PC-3 (cell line): ENCODE measurements around the gene PFKFB4. TPM values are rescaled to one million over a fixed set of nuclear protein-coding genes. Genes with fewer than 3 reads are reported as not detected.

Experiments
- ATAC-seq: fragments of 200-7000 bp; cut with Tn5 transposase; 2 replicates; pipeline ENCODE4 v1.9.1; 2020; ENCODE audit warnings: mild to moderate bottlenecking, moderate library complexity
- BruUV-seq: library from RNA; stranded (reverse); fragments of 400-500 nt; replicated peaks from 2 replicates; lab custom pipeline; 2021; lab: Mats Ljungman, UMichigan
- CTCF ChIA-PET: fragments of 300-600 bp; sonication (Branson Sonifier 250); formaldehyde crosslinking; loops from one replicate; lab custom pipeline; 2022; ENCODE audit warnings: antibody characterized with exemption; lab: Charles Lee
- POLR2A ChIA-PET: fragments of 300-600 bp; sonication (Branson Sonifier 250); formaldehyde crosslinking; loops from one replicate; lab custom pipeline; 2022; ENCODE audit warnings: antibody characterized with exemption; ENCODE audit not compliant: unreplicated experiment; lab: Charles Lee
- DNase-seq: peaks from one replicate; pipeline ENCODE4 v3.0.0-alpha.2; 2015
- H2AFZ ChIP-seq: fragments of 300-600 bp; sonication (generic); 2 replicates; pipeline ENCODE4 v1.6.0; 2016; ENCODE audit warnings: antibody characterized with exemption, low read length
- H3F3A ChIP-seq: fragments of 300-600 bp; sonication (generic); one replicate; pipeline ENCODE4 v1.6.0; 2017; ENCODE audit warnings: antibody characterized with exemption, low read length, control low read depth, mild to moderate bottlenecking; ENCODE audit not compliant: unreplicated experiment
- H3K27ac ChIP-seq: fragments of 300-600 bp; sonication (generic); 2 replicates; pipeline ENCODE4 v1.5.1; 2016; ENCODE audit warnings: mild to moderate bottlenecking, low read length
- H3K27me3 ChIP-seq: fragments of 300-600 bp; sonication (generic); 2 replicates; pipeline ENCODE4 v1.6.1; 2016; ENCODE audit warnings: low read length, mixed read lengths
- H3K36me3 ChIP-seq: fragments of 300-600 bp; sonication (generic); 2 replicates; pipeline ENCODE4 v1.6.1; 2016; ENCODE audit warnings: low read depth, mixed run types, low read length, mixed read lengths
- H3K4me1 ChIP-seq: fragments of 300-600 bp; sonication (generic); 2 replicates; pipeline ENCODE4 v1.5.1; 2016; ENCODE audit warnings: low read length; ENCODE audit not compliant: insufficient read depth
- H3K4me2 ChIP-seq: fragments of 300-600 bp; sonication (generic); 2 replicates; pipeline ENCODE4 v1.6.0; 2016; ENCODE audit warnings: low read length
- H3K4me3 ChIP-seq: fragments of 300-600 bp; sonication (generic); 2 replicates; pipeline ENCODE4 v1.5.1; 2016; ENCODE audit warnings: mild to moderate bottlenecking, low read length, mixed read lengths
- H3K79me2 ChIP-seq: fragments of 300-600 bp; sonication (generic); 2 replicates; pipeline ENCODE4 v1.6.1; 2017; ENCODE audit warnings: low read length, mixed read lengths
- H3K9ac ChIP-seq: fragments of 300-600 bp; sonication (generic); 2 replicates; pipeline ENCODE4 v1.6.0; 2016; ENCODE audit warnings: mild to moderate bottlenecking, low read length
- H3K9me2 ChIP-seq: fragments of 300-600 bp; sonication (generic); replicated peaks from 2 replicates; pipeline ENCODE4 v1.6.1; 2016; ENCODE audit warnings: mixed run types, low read length, mixed read lengths
- H3K9me3 ChIP-seq: fragments of 300-600 bp; sonication (generic); 2 replicates; pipeline ENCODE4 v1.6.1; 2016; ENCODE audit warnings: low read length, mixed read lengths
- H4K20me1 ChIP-seq: fragments of 300-600 bp; sonication (generic); 2 replicates; pipeline ENCODE4 v1.6.1; 2016; ENCODE audit warnings: low read length, mixed read lengths
- EZH2 ChIP-seq: fragments of 300-600 bp; sonication (generic); IDR thresholded peaks from one replicate; pipeline ENCODE4 v1.6.1; 2017; ENCODE audit warnings: antibody characterized with exemption, mild to moderate bottlenecking, low read length; ENCODE audit not compliant: unreplicated experiment
- EZH2phosphoT487 ChIP-seq: fragments of 300-600 bp; sonication (generic); IDR thresholded peaks from 2 replicates; pipeline ENCODE4 v1.6.1; 2018; ENCODE audit warnings: mild to moderate bottlenecking, antibody characterized with exemption, low read length, borderline replicate concordance
- intact Hi-C: fragments of 100-400 bp; cut with micrococcal nuclease; formaldehyde crosslinking; loops from 2 replicates; pipeline ENCODE4 v1.9.0; 2023
- total RNA-seq: library from RNA; depleted of rRNA; stranded (reverse); fragments of >200 nt; gene quantifications from 2 replicates; pipeline ENCODE4 v1.2.3, GENCODE V29; 2014
- TF ChIP-seq, protein P1 (sequence below): fragments of 300-600 bp; sonication (generic); conservative IDR thresholded peaks from 2 replicates; pipeline ENCODE4 v1.5.1; 2017; ENCODE audit warnings: antibody characterized with exemption, low read depth, mild to moderate bottlenecking, low read length

PFKFB4 gene
- total RNA-seq, 1 experiment from 2014 or later, result 33.5 TPM

DNA sequence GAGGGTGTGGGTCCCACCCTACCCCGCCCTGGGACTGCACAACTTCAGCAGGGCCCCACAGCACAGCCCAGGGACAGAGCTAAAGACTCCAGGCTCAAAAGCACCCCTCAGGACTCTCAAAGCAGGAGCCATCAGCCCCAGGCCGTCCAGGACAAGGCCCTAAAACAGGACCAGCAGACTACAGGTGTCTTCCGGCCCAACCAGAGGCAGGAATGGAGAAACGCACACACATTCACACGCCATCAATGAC, 84.0 kb downstream of the PFKFB4 start:
- intact Hi-C loops, result loop anchor here (2.0 kb wide), 1 partner anchor 34 kb away; no protein-coding TSS in a partner anchor
- H3K79me2 ChIP-seq, result peaks cover 53% of the 10 kb centered on the region
- peaks cover 3% of the 10 kb centered on the region; the same call in 1 of the 2 replicates for H3K36me3 ChIP-seq

DNA sequence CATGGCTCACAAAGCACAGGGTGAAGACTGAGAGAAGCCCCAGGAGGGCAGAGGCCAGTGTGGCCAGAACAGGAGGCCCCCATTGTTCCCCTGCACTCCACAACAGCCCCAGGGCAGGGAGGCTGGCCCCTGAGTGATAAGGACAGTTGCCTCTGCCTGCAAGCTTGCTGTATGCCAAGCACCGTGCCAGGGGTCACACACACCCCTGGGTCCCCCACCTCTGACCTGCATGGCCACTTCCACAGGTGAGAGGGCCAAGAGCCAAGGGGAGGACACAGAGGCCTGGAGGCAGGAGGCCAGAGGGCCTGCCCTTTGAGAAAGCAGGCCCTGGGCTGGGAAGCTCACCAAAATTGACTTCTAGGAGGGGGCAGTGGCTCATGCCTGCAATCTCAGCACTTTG, 86.3 kb downstream of the PFKFB4 start:
- CTCF ChIA-PET, result no interaction called here
- Histone ChIP-seq H3K9me2 (no peaks in the 10 kb centered on the region), H3K4me2 (no peak overlapping the region), H3K36me3 (peaks cover 13% of the 10 kb centered on the region; the same call in 1 of the 2 replicates), H4K20me1 (no peaks in the 10 kb centered on the region), H3K79me2 (peaks cover 68% of the 10 kb centered on the region), H3K9ac (no peak overlapping the region), H3K27me3 (no peaks in the 10 kb centered on the region), H3K4me1 (peaks cover 44% of the 10 kb centered on the region), H3K4me3 (no peak overlapping the region), H3F3A (peaks cover 6% of the 10 kb centered on the region), H3K9me3 (no peaks in the 10 kb centered on the region), H3K27ac (no peak overlapping the region), H2AFZ (no peak overlapping the region)
- POLR2A ChIA-PET, result no interaction called here
- DNase-seq (no peak), ATAC-seq (no peak)
- TF ChIP-seq EZH2phosphoT487 (no peak), EZH2 (no peak)
- TF ChIP-seq, protein P1, sequence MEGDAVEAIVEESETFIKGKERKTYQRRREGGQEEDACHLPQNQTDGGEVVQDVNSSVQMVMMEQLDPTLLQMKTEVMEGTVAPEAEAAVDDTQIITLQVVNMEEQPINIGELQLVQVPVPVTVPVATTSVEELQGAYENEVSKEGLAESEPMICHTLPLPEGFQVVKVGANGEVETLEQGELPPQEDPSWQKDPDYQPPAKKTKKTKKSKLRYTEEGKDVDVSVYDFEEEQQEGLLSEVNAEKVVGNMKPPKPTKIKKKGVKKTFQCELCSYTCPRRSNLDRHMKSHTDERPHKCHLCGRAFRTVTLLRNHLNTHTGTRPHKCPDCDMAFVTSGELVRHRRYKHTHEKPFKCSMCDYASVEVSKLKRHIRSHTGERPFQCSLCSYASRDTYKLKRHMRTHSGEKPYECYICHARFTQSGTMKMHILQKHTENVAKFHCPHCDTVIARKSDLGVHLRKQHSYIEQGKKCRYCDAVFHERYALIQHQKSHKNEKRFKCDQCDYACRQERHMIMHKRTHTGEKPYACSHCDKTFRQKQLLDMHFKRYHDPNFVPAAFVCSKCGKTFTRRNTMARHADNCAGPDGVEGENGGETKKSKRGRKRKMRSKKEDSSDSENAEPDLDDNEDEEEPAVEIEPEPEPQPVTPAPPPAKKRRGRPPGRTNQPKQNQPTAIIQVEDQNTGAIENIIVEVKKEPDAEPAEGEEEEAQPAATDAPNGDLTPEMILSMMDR, result no peak
- intact Hi-C loops, result no loop called here
- BruUV-seq, result no TSS peak

More for the DNA sequence above, 84.0 kb downstream of the PFKFB4 start:
- Histone ChIP-seq H4K20me1 (no peaks in the 10 kb centered on the region), H3K27ac (peak overlapping the region; percentile 92), H3F3A (peaks cover 6% of the 10 kb centered on the region), H3K4me1 (peaks cover 23% of the 10 kb centered on the region), H3K9me2 (no peaks in the 10 kb centered on the region), H3K9me3 (no peaks in the 10 kb centered on the region), H3K9ac (peak overlapping the region; percentile 92), H3K27me3 (no peaks in the 10 kb centered on the region), H2AFZ (peak overlapping the region; percentile 84), H3K4me3 (peak overlapping the region; percentile 79), H3K4me2 (peak overlapping the region; percentile 97)
- TF ChIP-seq, protein P1, result no peak
- no peak for TF ChIP-seq EZH2phosphoT487
- TF ChIP-seq EZH2, result no peak
- ChIA-PET CTCF (interaction anchor here (1.2 kb wide), 1 partner anchor 85 kb away, joined by 4 read pairs; no protein-coding TSS in a partner anchor), POLR2A (interaction anchor here (1.9 kb wide), 1 partner anchor 85 kb away, joined by 10 read pairs; the partner anchor contains the start of gene PFKFB4)
- TSS peak; percentile 80 for BruUV-seq
- ATAC-seq, result peak; percentile 45
- DNase-seq, result peak; percentile 65

DNA sequence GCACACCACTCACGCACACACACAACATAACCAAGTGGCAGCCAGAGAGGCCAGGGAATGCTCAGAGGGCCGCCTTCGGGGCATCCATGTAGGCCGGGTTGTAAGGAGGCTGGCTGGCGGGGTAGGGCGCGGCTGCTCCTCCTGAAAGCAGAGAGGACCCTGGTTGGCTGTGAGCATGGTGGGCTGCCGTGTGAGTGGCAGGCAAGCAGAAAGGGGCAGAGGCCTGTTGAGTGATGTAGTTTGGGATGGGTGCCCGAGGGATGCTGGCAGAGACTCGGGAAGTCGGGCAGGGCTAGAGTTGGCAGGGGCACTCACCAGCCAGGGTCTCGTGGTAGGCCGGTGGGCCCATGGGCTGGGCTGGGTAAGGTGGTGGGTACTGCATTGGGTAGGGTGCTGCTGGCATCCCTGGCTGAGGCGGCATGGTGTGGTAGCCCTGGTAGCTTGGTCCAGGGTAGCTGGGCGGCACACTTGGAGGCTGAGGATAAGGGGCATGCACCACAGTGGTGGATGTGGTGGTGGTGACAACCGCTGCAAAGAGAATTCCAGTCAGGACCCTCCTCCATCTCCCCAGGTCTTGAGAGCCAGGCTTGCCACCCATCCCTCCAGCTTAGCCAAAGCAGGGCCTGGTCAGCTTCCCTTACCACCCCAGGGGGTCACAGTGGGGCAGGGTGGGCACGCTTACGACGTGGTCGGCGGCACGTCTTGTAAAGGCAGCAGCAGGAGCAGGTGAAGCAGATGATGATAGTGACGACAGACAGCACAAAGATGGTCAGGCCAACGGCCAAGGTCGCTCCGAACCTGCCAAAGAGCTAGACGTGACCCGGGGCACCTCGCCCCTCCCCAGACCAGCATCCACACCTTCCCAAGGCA, 87.3 kb downstream of the PFKFB4 start:
- no peak overlapping the region for H3K4me2 ChIP-seq
- H3K9me3 ChIP-seq, result no peaks in the 10 kb centered on the region
- no peaks in the 10 kb centered on the region for H3K27me3 ChIP-seq
- H3K4me1 ChIP-seq, result peaks cover 51% of the 10 kb centered on the region
- no TSS peak for BruUV-seq
- DNase-seq, result no peak
- peaks cover 13% of the 10 kb centered on the region; the same call in 1 of the 2 replicates for H3K36me3 ChIP-seq
- no peak overlapping the region for H3K9ac ChIP-seq
- H3K79me2 ChIP-seq, result peaks cover 68% of the 10 kb centered on the region
- no peak overlapping the region for H3K27ac ChIP-seq
- TF ChIP-seq, protein P1, result no peak
- TF ChIP-seq EZH2phosphoT487, result no peak
- TF ChIP-seq EZH2, result no peak
- H4K20me1 ChIP-seq, result no peaks in the 10 kb centered on the region
- H2AFZ ChIP-seq, result no peak overlapping the region
- ChIA-PET CTCF (no interaction called here), POLR2A (no interaction called here)
- no peak for ATAC-seq
- peaks cover 6% of the 10 kb centered on the region for H3F3A ChIP-seq
- H3K9me2 ChIP-seq, result no peaks in the 10 kb centered on the region
- intact Hi-C loops, result no loop called here
- H3K4me3 ChIP-seq, result no peak overlapping the region
